Pulmonary artery endothelial cell (primary cell): ENCODE results near the gene ALDH1B1. TPM values are rescaled to one million over a fixed set of nuclear protein-coding genes. Genes with fewer than 3 reads are reported as not detected.

Source experiments
- DNase-seq: peaks from one replicate; pipeline ENCODE4 v3.0.0-alpha.2; 2011; ENCODE audit warnings: low read depth, low spot score
- total RNA-seq: library from RNA; depleted of rRNA; stranded (reverse); fragments of >200 nt; gene quantifications from 2 replicates; pipeline ENCODE4 v1.2.3, GENCODE V29; 2014

The ALDH1B1 gene
- total RNA-seq, 1 donor from 2014 or later: 24.7 TPM

DNA sequence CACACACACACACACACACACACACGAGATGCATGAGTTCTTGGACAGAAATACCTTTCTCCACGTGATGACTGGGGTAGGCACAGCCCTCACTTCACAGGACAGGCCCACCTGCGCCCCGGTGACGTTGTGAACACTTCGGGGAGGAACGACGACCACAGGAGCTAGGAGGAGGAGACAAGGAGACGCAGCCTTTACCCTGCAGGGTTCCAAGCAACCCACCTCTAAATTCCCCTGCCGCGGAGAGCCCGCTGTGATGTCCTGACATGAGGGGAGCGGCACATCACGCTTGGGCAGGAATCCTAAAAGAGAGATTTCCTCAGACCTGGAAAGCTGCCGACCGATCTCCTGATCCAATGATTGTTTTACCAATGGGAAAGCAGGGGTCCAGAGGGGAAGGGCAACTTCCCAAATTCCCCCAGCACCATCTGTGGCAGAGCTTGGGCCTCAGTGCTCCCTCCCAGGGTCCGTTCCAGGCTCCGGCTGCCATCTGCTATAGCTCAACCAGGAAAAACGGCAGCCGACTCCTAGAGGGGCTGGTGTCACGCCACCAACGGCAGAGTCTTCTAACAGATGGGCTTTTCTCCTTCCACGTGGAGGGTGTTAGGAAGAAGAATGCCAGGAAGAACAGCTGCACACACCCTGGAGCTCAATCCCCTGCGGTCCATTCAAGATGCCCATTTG, 21.7 kb downstream of the ALDH1B1 start:
- no peak for DNase-seq

- DNase-seq: no peak
Measured at GRCh38 chr9:38415856-38416255, 23.4 kb downstream of the ALDH1B1 start.

- no peak for DNase-seq
Measured at GRCh38 chr9:38416461-38416860, 24.0 kb downstream of the ALDH1B1 start.

DNA sequence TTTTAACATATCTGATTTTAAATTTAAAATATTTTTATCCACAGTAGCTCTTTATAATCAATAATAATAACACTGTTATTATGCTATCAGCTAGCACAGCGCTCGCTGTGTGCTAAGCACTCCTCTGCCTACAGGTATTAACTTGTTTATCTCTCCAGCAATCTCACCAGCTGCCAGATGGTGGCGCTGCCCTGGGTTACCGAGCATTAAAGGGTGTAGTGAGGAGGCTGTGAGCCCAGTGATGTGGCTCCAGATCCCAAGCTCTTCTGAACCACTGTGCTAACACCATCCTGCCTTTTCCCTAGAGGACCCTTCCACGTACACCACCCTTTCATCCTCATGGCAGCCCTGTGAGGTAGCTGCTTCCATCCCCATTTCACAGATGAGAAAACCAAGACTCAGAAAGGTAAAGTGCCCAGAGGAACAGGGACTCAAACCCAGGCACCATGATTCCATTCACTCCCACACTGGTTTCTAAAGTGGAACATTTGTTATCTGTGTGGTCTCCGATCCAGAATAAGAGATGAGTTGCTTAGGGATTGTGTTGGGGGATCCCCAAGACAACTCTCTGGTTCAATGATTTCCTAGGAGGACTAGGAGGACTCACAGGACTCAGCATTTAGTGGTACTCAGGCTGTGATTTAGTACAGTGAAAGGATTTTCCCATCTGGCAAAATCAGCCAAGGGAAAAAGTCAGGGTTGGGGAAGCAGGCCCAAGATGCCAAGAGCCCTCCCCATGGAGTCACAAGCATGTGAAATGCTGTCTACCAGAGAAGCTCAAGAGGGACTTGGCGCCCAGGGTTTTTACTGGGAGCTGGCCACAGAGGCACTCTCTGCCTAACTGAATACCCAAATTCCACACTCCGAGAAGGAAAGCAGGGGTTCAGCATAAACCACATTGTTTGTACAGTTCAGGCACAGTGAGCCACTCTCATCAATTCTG, 24.8 kb downstream of the ALDH1B1 start:
- no peak for DNase-seq

DNA sequence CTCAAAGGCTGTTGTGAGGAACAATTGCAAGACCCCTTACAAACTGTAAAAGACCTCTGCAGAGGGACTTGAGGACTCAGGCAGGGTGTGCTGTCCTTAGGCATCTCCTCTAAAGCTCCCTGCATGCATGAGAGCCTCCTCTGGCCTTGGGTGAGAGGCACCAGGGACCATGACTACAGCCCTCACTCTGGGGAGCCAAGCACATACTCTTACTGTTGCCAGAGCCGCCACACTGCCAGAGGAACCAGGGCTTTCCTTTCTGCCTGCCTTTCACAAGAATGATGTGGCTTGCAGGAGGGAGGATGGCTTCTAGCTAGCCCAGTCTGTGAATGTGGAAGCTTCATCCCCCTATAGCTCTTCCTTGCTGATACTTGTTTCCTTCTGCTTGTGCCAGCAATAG, 25.9 kb downstream of the ALDH1B1 start:
- DNase-seq: no peak

DNA sequence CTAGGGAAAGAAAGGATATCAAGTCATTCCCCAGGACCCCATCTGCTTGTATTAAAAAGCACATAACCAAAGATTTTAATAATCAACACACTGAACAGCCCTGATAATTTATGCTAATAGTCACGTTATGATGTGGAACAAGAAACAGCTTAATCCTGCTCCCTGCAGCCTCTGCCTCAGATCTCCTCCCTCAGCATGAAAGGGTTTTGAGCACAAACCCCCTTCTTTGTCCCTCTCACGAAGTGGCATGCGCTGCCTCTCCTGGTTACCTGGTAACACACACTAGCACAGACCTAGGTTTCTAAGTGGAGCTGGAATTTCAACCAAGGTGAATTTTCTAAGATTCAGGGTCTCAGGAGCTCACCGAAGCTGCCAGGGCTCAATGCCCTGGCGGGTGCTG, 26.7 kb downstream of the ALDH1B1 start:
- no peak for DNase-seq

GRCh38 chr9:38421498-38422211, 29.2 kb downstream of the ALDH1B1 start:
- no peak for DNase-seq

- no peak for DNase-seq
Measured at GRCh38 chr9:38422555-38423260, 30.2 kb downstream of the ALDH1B1 start.

GRCh38 chr9:38423273-38423972, 30.9 kb downstream of the ALDH1B1 start:
- DNase-seq: no peak

- DNase-seq: no peak
Measured at GRCh38 chr9:38423973-38424843, 31.7 kb downstream of the ALDH1B1 start, which contains the start of gene IGFBPL1. TSS of gene IGFBPL1 (minus strand) at chr9:38424454. CDS start at chr9:38424424, 30 bp downstream.

DNA sequence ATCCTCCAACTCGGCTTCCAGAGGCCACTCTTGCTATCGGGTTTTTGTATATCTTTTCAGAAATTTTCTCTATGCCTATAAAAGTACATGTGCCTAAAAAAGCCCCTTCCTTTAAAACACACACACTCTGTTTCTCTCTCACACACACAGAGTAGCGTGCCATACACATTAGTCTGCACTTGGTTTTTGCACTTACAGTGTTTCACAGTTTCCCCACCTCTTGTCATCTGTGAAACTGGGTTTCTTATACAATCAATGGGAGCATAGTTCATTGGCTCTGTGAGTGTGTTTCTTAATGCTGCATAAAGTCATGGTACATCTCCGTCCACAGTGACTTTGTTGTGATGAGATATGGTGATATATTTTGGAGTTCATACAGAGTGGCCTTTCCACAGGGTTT, 32.4 kb downstream of the ALDH1B1 start:
- DNase-seq: no peak

DNA sequence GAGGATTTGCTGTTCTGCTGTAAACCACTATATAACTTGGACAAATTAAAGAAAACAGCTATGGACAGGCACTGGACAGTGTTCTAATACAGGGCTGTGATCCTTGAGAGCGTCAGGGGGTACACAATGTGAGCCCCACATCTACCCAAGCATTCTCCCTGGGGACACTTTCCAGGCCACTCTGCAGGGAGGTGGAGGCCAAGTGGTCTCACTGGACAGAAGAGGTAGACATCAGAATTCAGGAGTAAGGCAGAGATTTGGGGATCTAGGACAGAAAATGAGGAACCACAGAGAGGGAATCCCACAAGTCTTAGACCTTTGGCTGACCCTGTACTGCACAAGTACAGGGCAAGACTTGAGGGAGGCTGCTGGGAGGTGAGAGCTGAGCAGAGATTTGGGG, 35.6 kb downstream of the ALDH1B1 start:
- DNase-seq: no peak

GRCh38 chr9:38431116-38431515, 38.6 kb downstream of the ALDH1B1 start:
- DNase-seq: no peak

DNA sequence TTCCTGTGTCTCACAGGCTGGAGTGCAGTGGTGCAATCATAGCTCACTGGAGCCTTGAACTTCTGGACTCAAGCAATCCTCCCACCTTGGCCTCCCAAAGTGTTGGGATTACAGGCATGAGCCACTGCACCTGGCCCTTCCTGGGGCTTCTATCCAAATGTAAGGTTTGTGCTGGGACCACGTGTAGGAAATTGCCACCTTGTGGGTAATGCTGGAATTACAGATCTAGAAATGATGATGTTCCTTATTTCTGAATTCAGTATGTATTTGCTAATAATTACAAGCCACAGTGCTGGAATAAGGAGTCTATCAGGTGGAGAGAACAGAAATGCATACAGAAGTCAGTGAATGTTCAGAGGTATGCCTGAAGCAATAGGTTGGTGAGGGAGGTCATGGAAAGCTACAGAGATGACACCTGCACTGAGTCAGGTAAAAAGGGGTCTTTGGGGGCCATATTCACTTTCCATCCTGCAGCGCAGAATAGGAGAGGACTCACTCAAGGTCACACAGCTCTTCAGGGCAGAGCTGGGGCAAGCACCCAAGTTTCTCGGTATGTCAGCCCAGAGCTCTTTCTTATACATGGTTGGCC, 40.5 kb downstream of the ALDH1B1 start:
- DNase-seq: no peak

GRCh38 chr9:38434365-38434764, 41.9 kb downstream of the ALDH1B1 start:
- no peak for DNase-seq

GRCh38 chr9:38434853-38435252, 42.4 kb downstream of the ALDH1B1 start:
- DNase-seq: no peak

DNA sequence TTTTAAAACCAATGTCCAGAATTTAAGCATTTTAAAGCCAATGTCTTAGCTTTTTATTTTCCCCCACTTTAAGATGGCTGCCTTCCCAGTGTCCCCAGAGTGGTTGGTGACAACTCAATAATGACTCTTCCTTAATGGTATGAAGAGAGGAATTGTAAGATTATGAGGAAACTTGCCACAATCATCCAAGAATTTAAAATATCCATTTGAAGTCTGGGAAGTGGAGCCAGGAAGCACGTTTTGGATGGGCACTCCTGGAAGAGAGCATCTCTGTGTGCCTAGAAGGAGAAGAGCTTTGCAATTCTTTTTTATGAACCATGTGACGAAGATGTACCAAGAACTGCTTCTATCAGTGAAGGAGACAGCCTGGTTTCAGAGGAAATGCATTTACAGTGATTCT, 43.0 kb downstream of the ALDH1B1 start:
- DNase-seq: no peak

DNA sequence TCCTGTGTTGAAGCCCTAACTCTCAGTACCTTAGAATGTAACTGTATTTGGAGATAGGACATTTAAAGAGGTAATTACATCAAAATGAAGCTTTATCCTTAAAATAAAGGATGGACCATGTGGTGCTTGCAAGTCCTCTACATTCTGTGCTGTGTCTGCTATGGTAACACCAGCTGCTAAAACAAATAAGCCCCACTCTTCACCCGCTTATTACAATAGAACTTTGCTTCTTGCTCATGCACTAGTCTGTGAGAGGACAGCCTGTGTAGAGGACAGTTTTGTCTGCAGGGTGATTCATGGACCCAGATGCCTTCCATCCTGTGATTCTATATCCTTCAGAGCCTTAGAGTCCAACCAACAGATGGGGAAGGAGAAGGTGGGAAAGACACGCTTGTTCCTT, 44.2 kb downstream of the ALDH1B1 start:
- DNase-seq: no peak

- no peak for DNase-seq
Measured at GRCh38 chr9:38437193-38437823, 44.8 kb downstream of the ALDH1B1 start.
